ENCODE measurements around the gene ARF1. TPM values are rescaled to one million over a fixed set of nuclear protein-coding genes. Genes with fewer than 3 reads are reported as not detected.

ARF1 gene
- total and polyA plus RNA-seq, 2 of the 8 experiments (the other 6 are each of a cell fraction or from before 2014, with no cell fraction given): 265 to 471 TPM

DNA sequence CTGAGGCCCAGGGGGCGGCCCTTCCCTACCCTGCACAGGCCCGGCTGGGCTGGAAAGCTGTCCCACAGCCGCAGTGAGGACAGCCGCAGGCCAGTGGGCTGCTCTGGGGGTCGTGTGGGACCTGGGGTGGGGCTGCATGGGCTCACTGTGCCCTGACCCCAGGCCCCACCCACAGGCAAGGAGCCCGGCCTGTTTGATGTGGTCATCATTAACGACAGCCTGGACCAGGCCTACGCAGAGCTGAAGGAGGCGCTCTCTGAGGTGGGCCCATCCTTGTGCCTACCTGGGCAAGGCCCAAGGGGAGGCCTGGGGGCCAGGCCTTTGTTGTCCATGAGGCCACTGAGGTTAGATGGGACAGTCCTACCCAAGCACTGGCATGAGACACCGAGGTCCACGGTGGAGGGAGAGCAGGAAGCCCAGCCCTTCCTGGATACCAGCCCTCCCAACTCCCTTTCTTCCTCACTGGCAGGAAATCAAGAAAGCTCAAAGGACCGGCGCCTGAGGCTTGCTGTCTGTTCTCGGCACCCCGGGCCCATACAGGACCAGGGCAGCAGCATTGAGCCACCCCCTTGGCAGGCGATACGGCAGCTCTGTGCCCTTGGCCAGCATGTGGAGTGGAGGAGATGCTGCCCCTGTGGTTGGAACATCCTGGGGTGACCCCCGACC, 65.8 kb downstream of the ARF1 start:
- no peak overlapping the region for H2BK12ac ChIP-seq (ENCODE audit: low read depth, low read length)
- no peak overlapping the region; a peak in 1 of 7 replicates for H3K9ac ChIP-seq (replicated peaks in 1 of 4; ENCODE audit: extremely low read depth in 1 of 4, low read depth in 3 of 4, low read length in 3 of 4)
- H3K79me2 ChIP-seq (ENCODE audit: control insufficient read depth in 1 of 2, insufficient read depth in 2 of 2, low read length in 2 of 2): peaks cover 0 to 16% of the 10 kb centered on the region in 2 experiments; a peak in 2 of 4 replicates
- no peak overlapping the region for H3K56ac ChIP-seq (replicated peaks; ENCODE audit: insufficient read length, low read depth, low read length)
- peaks cover 2 to 15% of the 10 kb centered on the region in 2 experiments for H4K20me1 ChIP-seq (replicated peaks in 1 of 2; ENCODE audit: control insufficient read depth in 1 of 2, insufficient read depth in 2 of 2, low read length in 2 of 2)
- TF ChIP-seq CREB1 (IDR thresholded peaks at IDR 0.05) (no peak), POU5F1 (IDR thresholded peaks at IDR 0.05; ENCODE audit: low read depth, low read length) (no peak), YY1 (IDR thresholded peaks at IDR 0.05; ENCODE audit: low read depth, low read length) (no peak), EGR1 (IDR thresholded peaks at IDR 0.05; ENCODE audit: borderline replicate concordance, low read depth, low read length) (no peak), KDM5A (IDR thresholded peaks at IDR 0.05; ENCODE audit: low read length) (no peak), TAF1 (IDR thresholded peaks at IDR 0.05; ENCODE audit: low read depth, low read length) (no peak), NANOG (IDR thresholded peaks at IDR 0.05; ENCODE audit: insufficient read depth, low read depth, low read length, poor library complexity, severe bottlenecking) (no peak), CTBP2 (IDR thresholded peaks at IDR 0.05; ENCODE audit: borderline replicate concordance, insufficient read depth, insufficient read length, low read length) (no peak)
- TF ChIP-seq, protein P1, sequence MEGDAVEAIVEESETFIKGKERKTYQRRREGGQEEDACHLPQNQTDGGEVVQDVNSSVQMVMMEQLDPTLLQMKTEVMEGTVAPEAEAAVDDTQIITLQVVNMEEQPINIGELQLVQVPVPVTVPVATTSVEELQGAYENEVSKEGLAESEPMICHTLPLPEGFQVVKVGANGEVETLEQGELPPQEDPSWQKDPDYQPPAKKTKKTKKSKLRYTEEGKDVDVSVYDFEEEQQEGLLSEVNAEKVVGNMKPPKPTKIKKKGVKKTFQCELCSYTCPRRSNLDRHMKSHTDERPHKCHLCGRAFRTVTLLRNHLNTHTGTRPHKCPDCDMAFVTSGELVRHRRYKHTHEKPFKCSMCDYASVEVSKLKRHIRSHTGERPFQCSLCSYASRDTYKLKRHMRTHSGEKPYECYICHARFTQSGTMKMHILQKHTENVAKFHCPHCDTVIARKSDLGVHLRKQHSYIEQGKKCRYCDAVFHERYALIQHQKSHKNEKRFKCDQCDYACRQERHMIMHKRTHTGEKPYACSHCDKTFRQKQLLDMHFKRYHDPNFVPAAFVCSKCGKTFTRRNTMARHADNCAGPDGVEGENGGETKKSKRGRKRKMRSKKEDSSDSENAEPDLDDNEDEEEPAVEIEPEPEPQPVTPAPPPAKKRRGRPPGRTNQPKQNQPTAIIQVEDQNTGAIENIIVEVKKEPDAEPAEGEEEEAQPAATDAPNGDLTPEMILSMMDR (IDR thresholded peaks at IDR 0.05; ENCODE audit: control extremely low read depth in 1 of 3, insufficient read depth in 1 of 3, low read depth in 1 of 3, low read length in 3 of 3): no peak
- no peak overlapping the region for H2BK20ac ChIP-seq (ENCODE audit: low read length)
- no peak overlapping the region for H3K14ac ChIP-seq (ENCODE audit: insufficient read length)
- H2BK15ac ChIP-seq (ENCODE audit: low read length): no peak overlapping the region
- peaks cover 4% of the 10 kb centered on the region for H3K79me1 ChIP-seq (ENCODE audit: low read depth, low read length)
- H2AFZ ChIP-seq (ENCODE audit: low read length): no peak overlapping the region
- no peaks in the 10 kb centered on the region; the same call in 1 of the 2 replicates for H3K23me2 ChIP-seq (ENCODE audit: low read depth, low read length)
- no peak overlapping the region for H3K27ac ChIP-seq (ENCODE audit: low read depth, low read length)
- no peak overlapping the region for H2AK5ac ChIP-seq (ENCODE audit: low read depth, low read length)
- DNase-seq (ENCODE audit: low read depth in 1 of 2, low spot score in 2 of 2) (peak in 1 of 2 experiments; percentile 38), FAIRE-seq (no peak)
- 93% methylated on average over 15 of the region's 18 CpGs; no CpG with 5 or more reads in 1 of the 2 experiments for WGBS, 2 experiments (ENCODE audit: extremely low coverage in 1 of 2, insufficient coverage in 1 of 2, insufficient read length in 1 of 2, insufficient replicate concordance in 2 of 2, low coverage in 1 of 2, low lambda C conversion rate in 2 of 2, missing lambda C conversion rate in 1 of 2)
- ChIA-PET CTCF (ENCODE audit: partially characterized antibody) (interaction anchor here (1.1 to 2.0 kb wide), 4 partner anchors 14 to 144 kb away, joined by 3 to 7 read pairs (median 4); no protein-coding TSS in a partner anchor), POLR2A (ENCODE audit: partially characterized antibody) (interaction anchor here (0.8 to 3.1 kb wide), 7 partner anchors 8 to 65 kb away, joined by 3 to 18 read pairs (median 3); partner anchors contain the start of genes C1orf35 and GUK1)
- no peaks in the 10 kb centered on the region for H3K9me3 ChIP-seq (ENCODE audit: insufficient read depth in 2 of 2, low read depth in 1 of 2, low read length in 1 of 2)
- H3K4me2 ChIP-seq (ENCODE audit: insufficient read depth in 1 of 2, low read depth in 2 of 2, low read length in 2 of 2): no peak overlapping the region
- H3K27me3 ChIP-seq (replicated peaks in 1 of 4; ENCODE audit: control insufficient read depth in 3 of 4, extremely low read depth in 1 of 4, insufficient read depth in 3 of 4, low read length in 3 of 4): no peaks in the 10 kb centered on the region
- no peak overlapping the region for H4K5ac ChIP-seq (ENCODE audit: insufficient read length, low read depth, low read length)
- peak overlapping the region; percentile 18; the same call in 1 of the 2 replicates for H4K8ac ChIP-seq (ENCODE audit: extremely low read depth, insufficient read depth, low read length)
- H3K4me3 ChIP-seq (ENCODE audit: extremely low read depth in 1 of 4, insufficient read depth in 2 of 4, low read depth in 3 of 4, low read length in 4 of 4): no peak overlapping the region
- H3K18ac ChIP-seq (ENCODE audit: extremely low read depth, low read length): no peak overlapping the region
- no peak overlapping the region for H2BK5ac ChIP-seq (ENCODE audit: low read depth, low read length)
- peaks cover 0 to 10% (median 4%) of the 10 kb centered on the region in 4 experiments; a peak in 1 of 7 replicates for H3K4me1 ChIP-seq (replicated peaks in 1 of 4; ENCODE audit: control insufficient read depth in 3 of 4, insufficient read depth in 4 of 4, low read length in 3 of 4)
- H3K4ac ChIP-seq (replicated peaks; ENCODE audit: insufficient read length, low read depth, low read length): no peak overlapping the region
- no peak overlapping the region for H4K91ac ChIP-seq (replicated peaks; ENCODE audit: insufficient read length, low read length)
- no peak overlapping the region for H3K23ac ChIP-seq (ENCODE audit: insufficient read length)
- H2BK120ac ChIP-seq (replicated peaks; ENCODE audit: low read depth, low read length): no peak overlapping the region
- H3K36me3 ChIP-seq (ENCODE audit: control insufficient read depth in 2 of 4, insufficient read depth in 4 of 4, low read length in 3 of 4): no peaks in the 10 kb centered on the region
